AG10803 (cell line): ENCODE data around the gene ORAI1.
"Not testable (repeated sequence)": the region's sequence is repeated elsewhere in the genome, so short reads cannot be mapped to it uniquely, and the experiment has no call there.

Experiments
- DNase-seq: peaks from one replicate; pipeline ENCODE4 v3.0.0; 2010; ENCODE audit warnings: low read depth
- H3K4me3 ChIP-seq: 2 replicates; pipeline ENCODE4 v1.5.1; 2011; ENCODE audit warnings: mild to moderate bottlenecking, low read length, control low read depth
- TF ChIP-seq, protein P1 (sequence below): conservative IDR thresholded peaks from 2 replicates; pipeline ENCODE4 v1.5.1; 2011; ENCODE audit warnings: mild to moderate bottlenecking, low read length, control low read depth, inconsistent platforms

Gene ORAI1

DNA sequence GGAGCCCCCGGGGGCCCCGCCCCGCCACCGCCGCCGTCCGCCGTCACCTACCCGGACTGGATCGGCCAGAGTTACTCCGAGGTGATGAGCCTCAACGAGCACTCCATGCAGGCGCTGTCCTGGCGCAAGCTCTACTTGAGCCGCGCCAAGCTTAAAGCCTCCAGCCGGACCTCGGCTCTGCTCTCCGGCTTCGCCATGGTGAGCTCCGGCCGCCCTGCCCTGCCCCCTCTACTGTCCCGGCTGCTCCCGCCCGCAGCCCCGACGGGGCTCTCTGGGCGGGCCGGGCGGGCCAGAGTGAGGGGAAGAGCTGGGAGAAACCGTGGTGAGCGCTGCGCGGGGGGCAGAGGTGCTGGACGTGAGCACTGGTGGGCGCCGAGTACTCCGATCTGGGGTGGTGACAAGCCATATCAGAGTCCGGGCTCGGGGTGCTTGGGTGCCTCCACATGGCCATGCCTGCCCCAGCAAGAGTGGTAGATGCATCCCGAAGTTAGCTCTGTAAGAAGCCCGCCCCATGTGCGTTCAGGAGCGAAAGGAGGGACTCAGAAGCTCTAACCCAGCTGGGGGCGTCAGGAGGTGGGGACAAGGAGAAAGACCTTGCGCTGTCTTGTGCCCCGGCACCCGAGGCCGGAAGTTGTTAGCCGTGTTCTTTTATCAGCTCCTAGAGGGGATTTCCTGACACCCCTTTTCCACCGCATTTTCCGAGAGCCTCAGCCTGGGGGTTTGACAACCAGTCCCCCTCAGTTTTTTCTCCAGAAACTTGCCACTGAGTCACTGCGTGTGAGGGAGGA is 717 bp downstream of the ORAI1 start:
- peak overlapping the region; percentile 76 for H3K4me3 ChIP-seq
- DNase-seq, result peak; percentile 57
- TF ChIP-seq, protein P1, sequence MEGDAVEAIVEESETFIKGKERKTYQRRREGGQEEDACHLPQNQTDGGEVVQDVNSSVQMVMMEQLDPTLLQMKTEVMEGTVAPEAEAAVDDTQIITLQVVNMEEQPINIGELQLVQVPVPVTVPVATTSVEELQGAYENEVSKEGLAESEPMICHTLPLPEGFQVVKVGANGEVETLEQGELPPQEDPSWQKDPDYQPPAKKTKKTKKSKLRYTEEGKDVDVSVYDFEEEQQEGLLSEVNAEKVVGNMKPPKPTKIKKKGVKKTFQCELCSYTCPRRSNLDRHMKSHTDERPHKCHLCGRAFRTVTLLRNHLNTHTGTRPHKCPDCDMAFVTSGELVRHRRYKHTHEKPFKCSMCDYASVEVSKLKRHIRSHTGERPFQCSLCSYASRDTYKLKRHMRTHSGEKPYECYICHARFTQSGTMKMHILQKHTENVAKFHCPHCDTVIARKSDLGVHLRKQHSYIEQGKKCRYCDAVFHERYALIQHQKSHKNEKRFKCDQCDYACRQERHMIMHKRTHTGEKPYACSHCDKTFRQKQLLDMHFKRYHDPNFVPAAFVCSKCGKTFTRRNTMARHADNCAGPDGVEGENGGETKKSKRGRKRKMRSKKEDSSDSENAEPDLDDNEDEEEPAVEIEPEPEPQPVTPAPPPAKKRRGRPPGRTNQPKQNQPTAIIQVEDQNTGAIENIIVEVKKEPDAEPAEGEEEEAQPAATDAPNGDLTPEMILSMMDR, result peak; percentile 32

DNA sequence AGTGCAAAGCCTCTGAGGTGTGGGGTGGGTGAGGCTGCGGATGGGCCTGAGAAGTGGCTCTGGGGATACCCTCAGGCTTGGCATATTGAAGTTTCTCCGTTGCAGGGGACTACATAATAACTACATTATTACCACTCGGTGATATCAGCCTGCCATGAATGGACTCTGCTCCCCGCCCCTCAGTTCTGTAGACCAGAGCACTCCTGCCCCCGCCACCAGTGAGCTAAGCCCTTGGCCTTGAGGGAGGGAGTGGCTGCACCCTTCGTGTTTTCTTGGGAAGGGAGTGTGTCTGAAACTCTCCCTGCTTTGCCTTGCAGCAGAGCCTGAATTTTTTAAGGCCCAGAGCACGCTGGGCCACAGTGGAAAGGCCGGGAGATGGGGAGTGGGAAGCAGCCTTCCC is 1.7 kb downstream of the ORAI1 start:
- no peak for DNase-seq
- H3K4me3 ChIP-seq, result peak overlapping the region; percentile 76
- TF ChIP-seq, protein P1, result no peak

DNA sequence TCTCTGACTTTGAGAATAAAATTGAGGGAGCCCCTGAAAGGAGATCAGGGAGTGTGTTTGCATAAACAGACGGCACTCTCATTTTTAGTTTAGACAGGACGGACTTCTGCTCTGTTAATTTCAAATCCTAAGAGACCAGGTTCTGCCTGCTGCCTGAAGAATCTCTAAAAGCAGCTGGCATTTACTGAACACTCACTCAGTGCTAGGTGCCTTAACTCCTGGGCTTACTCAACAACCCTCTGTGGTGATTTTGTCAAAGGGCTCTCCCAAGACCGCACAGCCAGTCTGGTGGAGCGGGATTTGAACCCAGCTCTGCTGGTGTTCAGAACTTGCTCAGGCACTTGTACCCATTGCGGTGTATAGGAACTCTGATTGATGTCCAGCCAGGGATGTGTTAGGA is 2.2 kb downstream of the ORAI1 start:
- TF ChIP-seq, protein P1, result no peak
- H3K4me3 ChIP-seq, result no peak overlapping the region
- DNase-seq, result no peak

DNA sequence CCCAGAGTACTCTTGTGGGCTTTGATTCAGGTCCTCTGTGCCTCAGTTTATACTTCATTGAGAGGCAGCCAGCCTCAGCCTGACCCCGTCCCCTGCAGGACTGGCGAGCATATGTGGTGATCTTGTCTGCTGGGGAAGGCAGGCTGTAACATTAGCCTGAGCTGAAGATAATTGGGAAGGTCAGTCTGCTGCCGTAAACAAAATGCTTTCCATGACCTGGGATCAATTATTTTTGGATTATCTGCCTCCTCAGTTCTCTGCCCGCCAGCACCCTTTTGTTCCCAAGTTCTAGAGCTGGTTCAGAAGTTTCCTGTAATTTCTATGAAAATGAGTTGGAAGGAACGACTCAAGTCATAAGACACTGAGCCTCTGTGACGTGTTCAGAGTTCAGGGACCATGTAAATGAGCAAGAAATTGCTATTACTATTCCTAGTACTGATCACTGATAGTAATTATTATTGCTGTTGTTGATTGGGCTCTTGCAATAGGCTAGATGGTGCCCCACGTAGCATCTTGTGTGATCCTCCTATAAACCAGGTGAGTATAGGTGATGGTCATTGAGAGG is 4.5 kb downstream of the ORAI1 start:
- TF ChIP-seq, protein P1, result no peak
- DNase-seq, result no peak
- no peak overlapping the region for H3K4me3 ChIP-seq

DNA sequence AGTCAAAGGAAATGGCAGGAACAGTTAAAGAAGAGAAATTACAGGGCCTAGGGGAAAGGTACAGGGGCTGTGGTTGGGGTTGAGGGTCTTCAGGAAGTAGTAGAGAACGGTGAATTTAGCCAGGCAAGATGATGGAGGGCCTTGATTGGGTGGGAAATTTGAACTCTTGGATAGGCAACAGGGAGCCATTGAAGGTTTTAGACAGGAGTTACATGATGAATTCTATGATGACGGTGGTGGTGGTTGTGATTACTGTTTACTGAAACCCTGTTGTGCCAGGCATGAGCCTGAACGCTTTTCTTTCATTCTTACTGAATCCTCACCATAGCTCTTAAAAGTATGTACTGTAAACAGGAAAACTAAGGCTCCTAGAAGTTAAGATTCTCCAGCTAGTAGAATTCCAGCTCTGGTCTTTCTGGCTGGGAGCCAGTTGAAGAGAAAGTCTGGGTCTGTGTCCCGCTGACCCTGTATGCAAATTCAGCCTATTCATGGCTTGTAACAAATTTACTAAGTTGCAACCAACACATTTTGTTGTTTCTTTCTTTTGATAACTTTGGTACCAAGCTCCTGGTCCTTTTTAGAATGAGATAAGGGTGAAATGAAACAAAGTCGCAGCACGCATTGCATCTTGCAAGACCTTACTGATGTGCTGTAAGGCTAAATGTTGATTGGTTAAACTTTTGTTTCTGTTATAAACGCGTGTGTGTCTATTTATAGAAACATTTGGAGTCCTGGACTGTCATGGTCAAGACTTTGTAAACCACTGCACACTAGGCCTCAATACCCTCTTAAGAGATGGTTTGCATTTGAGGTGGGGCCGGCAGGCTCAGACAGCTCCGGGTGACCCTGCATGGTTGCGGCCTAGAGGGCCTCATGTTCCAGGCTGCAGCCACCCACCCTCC is 6.0 kb downstream of the ORAI1 start:
- TF ChIP-seq, protein P1, result no peak
- DNase-seq, result no peak
- H3K4me3 ChIP-seq, result no peak overlapping the region

DNA sequence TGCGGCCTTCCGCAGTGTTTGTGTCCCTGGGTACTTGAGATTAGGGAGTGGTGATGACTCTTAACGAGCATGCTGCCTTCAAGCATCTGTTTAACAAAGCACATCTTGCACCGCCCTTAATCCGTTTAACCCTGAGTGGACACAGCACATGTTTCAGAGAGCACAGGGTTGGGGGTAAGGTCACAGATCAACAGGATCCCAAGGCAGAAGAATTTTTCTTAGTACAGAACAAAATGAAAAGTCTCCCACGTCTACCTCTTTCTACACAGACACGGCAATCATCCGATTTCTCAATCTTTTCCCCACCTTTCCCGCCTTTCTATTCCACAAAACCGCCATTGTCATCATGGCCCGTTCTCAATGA is 7.5 kb downstream of the ORAI1 start:
- DNase-seq, H3K4me3 ChIP-seq: not testable (repeated sequence)

DNA sequence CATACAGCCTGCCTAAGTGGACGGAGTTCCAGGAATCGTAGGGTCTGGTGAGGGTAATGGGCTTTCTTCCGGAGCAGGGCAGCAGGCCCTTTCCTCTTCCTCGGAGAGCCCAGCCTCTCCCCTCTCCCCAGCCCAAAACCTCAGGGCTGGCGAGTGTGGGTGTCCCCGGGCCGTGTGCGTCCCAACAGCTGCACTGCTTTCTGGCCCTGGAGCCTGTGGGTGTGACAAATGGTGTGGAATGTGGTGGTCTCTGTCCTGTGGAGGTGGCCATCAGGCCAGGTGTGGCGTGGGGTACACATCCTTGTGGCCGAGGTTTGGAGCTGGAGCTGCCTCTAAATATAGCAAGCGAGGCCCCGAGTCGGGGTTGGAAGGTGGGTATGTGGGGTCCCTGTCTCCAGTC is 8.5 kb downstream of the ORAI1 start:
- H3K4me3 ChIP-seq, result no peak overlapping the region
- TF ChIP-seq, protein P1, result no peak
- DNase-seq, result no peak
